CD1c-positive myeloid dendritic cell (primary cell): Measurements from ENCODE around the gene EBF4.
"Not testable (repeated sequence)": the region's sequence is repeated elsewhere in the genome, so short reads cannot be mapped to it uniquely, and the experiment has no call there.

Source experiments
- DNase-seq: peaks from one replicate; pipeline ENCODE4 v3.0.0-alpha.2; 2016; ENCODE audit errors: extremely low spot score

The EBF4 gene

GRCh38 chr20:2795451-2795850 is 102.9 kb downstream of the EBF4 start:
- DNase-seq = no peak

GRCh38 chr20:2796011-2796660 is 103.6 kb downstream of the EBF4 start:
- no peak for DNase-seq

- no peak for DNase-seq
Observed at GRCh38 chr20:2797136-2797983, 104.8 kb downstream of the EBF4 start.

- no peak for DNase-seq
Observed at GRCh38 chr20:2798095-2798805, 105.7 kb downstream of the EBF4 start.

GRCh38 chr20:2798814-2799213 is 106.2 kb downstream of the EBF4 start:
- DNase-seq = no peak

GRCh38 chr20:2799271-2799670 is 106.7 kb downstream of the EBF4 start:
- DNase-seq = no peak

- no peak for DNase-seq
Observed at GRCh38 chr20:2799688-2800520, 107.3 kb downstream of the EBF4 start.

GRCh38 chr20:2800521-2801285 is 108.1 kb downstream of the EBF4 start, which contains the start of gene CPXM1:
TSS of gene CPXM1 (minus strand) at chr20:2800627. CDS start at chr20:2800572, 55 bp downstream.
- peak; percentile 62 for DNase-seq

GRCh38 chr20:2801286-2801728 is 108.7 kb downstream of the EBF4 start:
- no peak for DNase-seq

- DNase-seq = no peak
Observed at GRCh38 chr20:2804041-2804828, 111.7 kb downstream of the EBF4 start.

GRCh38 chr20:2804852-2805688 is 112.5 kb downstream of the EBF4 start:
- DNase-seq = no peak

- no peak for DNase-seq
Observed at GRCh38 chr20:2805689-2806350, 113.2 kb downstream of the EBF4 start.

GRCh38 chr20:2806351-2806701 is 113.7 kb downstream of the EBF4 start:
- no peak for DNase-seq

GRCh38 chr20:2807019-2807418 is 114.4 kb downstream of the EBF4 start:
- DNase-seq = no peak

GRCh38 chr20:2807929-2808328 is 115.3 kb downstream of the EBF4 start:
- not testable (repeated sequence) for DNase-seq

GRCh38 chr20:2809690-2810089 is 117.1 kb downstream of the EBF4 start:
- no peak for DNase-seq
